Measurements from ENCODE around the gene CDCA8. TPM values are rescaled to one million over a fixed set of nuclear protein-coding genes. Genes with fewer than 3 reads are reported as not detected.

The CDCA8 gene
- total RNA-seq, 4 donors from 2014 or later = 2.7 to 6.2 (median 4.4) TPM

- H3K9me3 ChIP-seq = no peaks in the 10 kb centered on the region
- TF ChIP-seq, protein P1, sequence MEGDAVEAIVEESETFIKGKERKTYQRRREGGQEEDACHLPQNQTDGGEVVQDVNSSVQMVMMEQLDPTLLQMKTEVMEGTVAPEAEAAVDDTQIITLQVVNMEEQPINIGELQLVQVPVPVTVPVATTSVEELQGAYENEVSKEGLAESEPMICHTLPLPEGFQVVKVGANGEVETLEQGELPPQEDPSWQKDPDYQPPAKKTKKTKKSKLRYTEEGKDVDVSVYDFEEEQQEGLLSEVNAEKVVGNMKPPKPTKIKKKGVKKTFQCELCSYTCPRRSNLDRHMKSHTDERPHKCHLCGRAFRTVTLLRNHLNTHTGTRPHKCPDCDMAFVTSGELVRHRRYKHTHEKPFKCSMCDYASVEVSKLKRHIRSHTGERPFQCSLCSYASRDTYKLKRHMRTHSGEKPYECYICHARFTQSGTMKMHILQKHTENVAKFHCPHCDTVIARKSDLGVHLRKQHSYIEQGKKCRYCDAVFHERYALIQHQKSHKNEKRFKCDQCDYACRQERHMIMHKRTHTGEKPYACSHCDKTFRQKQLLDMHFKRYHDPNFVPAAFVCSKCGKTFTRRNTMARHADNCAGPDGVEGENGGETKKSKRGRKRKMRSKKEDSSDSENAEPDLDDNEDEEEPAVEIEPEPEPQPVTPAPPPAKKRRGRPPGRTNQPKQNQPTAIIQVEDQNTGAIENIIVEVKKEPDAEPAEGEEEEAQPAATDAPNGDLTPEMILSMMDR (IDR thresholded peaks at IDR 0.05) = no peak
- TF ChIP-seq POLR2AphosphoS5 (IDR thresholded peaks at IDR 0.05) (no peak), EP300 (IDR thresholded peaks at IDR 0.05) (no peak), POLR2A (IDR thresholded peaks at IDR 0.05) (no peak)
- H3K4me1 ChIP-seq = peaks cover 19% of the 10 kb centered on the region
- no peak for DNase-seq (ENCODE audit: low spot score in 2 of 2)
- H3K27ac ChIP-seq = no peak overlapping the region
- H3K4me3 ChIP-seq = peak overlapping the region; percentile 48
- H3K36me3 ChIP-seq = no peaks in the 10 kb centered on the region
- peaks cover 93% of the 10 kb centered on the region for H3K27me3 ChIP-seq
- WGBS = 6% methylated on average over 28 of the region's 52 CpGs
Observed at GRCh38 chr1:37753473-37754321, 61.4 kb downstream of the CDCA8 start.

- 13% methylated on average over 1 of the region's 1 CpG for WGBS
- H3K9me3 ChIP-seq = no peaks in the 10 kb centered on the region
- H3K27me3 ChIP-seq = peaks cover 100% of the 10 kb centered on the region
- no peak overlapping the region for H3K4me3 ChIP-seq
- TF ChIP-seq EP300 (IDR thresholded peaks at IDR 0.05) (no peak), POLR2AphosphoS5 (IDR thresholded peaks at IDR 0.05) (no peak)
- TF ChIP-seq, protein P1 (IDR thresholded peaks at IDR 0.05) = no peak
- no peaks in the 10 kb centered on the region for H3K36me3 ChIP-seq
- DNase-seq (ENCODE audit: low spot score in 2 of 2) = no peak
- no peak overlapping the region for H3K27ac ChIP-seq
- H3K4me1 ChIP-seq = peaks cover 19% of the 10 kb centered on the region
Observed at GRCh38 chr1:37755290-37755689, 63.0 kb downstream of the CDCA8 start.

DNA sequence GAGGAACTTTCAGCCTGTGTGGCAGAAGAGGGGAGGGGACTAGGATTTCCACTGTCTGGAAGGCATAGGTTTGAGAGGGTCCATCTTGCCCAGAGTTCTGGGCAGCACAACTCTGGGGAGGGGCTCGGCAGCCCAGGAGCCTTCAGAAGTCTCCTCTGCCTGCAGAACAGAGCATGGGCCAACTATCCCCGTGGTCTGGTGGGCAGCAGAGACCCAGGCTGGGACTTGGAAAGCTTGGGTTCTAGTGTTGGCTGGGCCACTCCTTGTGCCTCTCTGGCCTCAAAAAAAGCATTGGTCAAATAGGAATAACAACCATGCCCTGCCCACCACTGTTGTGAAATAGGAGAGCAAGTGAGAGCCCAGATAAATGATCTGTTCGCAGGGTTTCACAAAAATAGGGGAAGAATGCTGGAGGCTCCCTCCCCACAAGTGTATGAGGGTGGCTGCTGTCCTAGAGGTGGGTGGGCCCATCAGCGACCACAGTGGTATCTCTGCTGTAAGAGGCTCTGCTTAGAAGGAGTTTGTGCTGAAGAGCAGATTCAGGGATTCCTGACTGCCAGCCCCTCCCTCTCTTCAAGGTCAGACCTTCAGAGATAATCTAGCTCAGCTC, 63.7 kb downstream of the CDCA8 start:
- no peak for DNase-seq (ENCODE audit: low spot score in 2 of 2)
- peaks cover 19% of the 10 kb centered on the region for H3K4me1 ChIP-seq
- TF ChIP-seq EP300 (IDR thresholded peaks at IDR 0.05) (no peak), POLR2AphosphoS5 (IDR thresholded peaks at IDR 0.05) (no peak), POLR2A (IDR thresholded peaks at IDR 0.05) (no peak)
- TF ChIP-seq, protein P1 (IDR thresholded peaks at IDR 0.05) = no peak
- peaks cover 100% of the 10 kb centered on the region for H3K27me3 ChIP-seq
- no peak overlapping the region for H3K4me3 ChIP-seq
- H3K9me3 ChIP-seq = no peaks in the 10 kb centered on the region
- no peak overlapping the region for H3K27ac ChIP-seq
- WGBS = 55% methylated on average over 3 of the region's 4 CpGs
- no peaks in the 10 kb centered on the region for H3K36me3 ChIP-seq

Other genes starting within 250 kb of the CDCA8 start
- 100 to 1,000 TPM in 1 of 4 donors, 10 to 100 TPM in 3; 47.7 to 107 (median 56.1) TPM for gene ZC3H12A, start 217.9 kb upstream of the CDCA8 start, total RNA-seq
- gene MEAF6, start 177.8 kb upstream of the CDCA8 start, total RNA-seq = 100 to 1,000 TPM in 1 of 4 donors, 10 to 100 TPM in 3; 63.6 to 105 (median 68.7) TPM
- 10 to 100 TPM; 13.5 to 23.4 (median 15.6) TPM for gene SNIP1, start 138.2 kb upstream of the CDCA8 start, total RNA-seq
- 1 to 10 TPM in 1 of 4 donors, under 1 TPM in 3; 0.70 to 1.7 (median 0.85) TPM for gene DNALI1, start 135.6 kb upstream of the CDCA8 start, total RNA-seq
- gene GNL2, start 96.6 kb upstream of the CDCA8 start, total RNA-seq = 10 to 100 TPM; 42.0 to 94.8 (median 48.5) TPM
- gene RSPO1, start 57.6 kb upstream of the CDCA8 start, total RNA-seq = 1 to 10 TPM; 2.1 to 9.7 (median 6.7) TPM
- under 1 TPM in 2 of 4 donors, not detected in 2; 0.23 to 0.34 TPM for gene EPHA10, start 72.6 kb downstream of the CDCA8 start, total RNA-seq
- 1 to 10 TPM; 6.7 to 9.2 (median 7.5) TPM for gene MANEAL, start 101.3 kb downstream of the CDCA8 start, total RNA-seq
- gene C1orf122, start 115.3 kb downstream of the CDCA8 start, total RNA-seq = 10 to 100 TPM; 27.7 to 54.5 (median 41.2) TPM
- gene YRDC, start 115.7 kb downstream of the CDCA8 start, total RNA-seq = 10 to 100 TPM; 13.1 to 41.7 (median 26.1) TPM
- 10 to 100 TPM in 2 of 4 donors, 1 to 10 TPM in 2; 8.8 to 13.5 (median 11.2) TPM for gene MTF1, start 167.1 kb downstream of the CDCA8 start, total RNA-seq

All from suprapubic skin (tissue), 4 donors.